Umbilical cord (tissue), 2 donors: ENCODE measurements around the gene AUP1. TPM values are rescaled to one million over a fixed set of nuclear protein-coding genes. Genes with fewer than 3 reads are reported as not detected.
A peak's percentile ranks its signal among the peaks of the same experiment; 100 is the strongest.

Experiments used
- DNase-seq: peaks from one replicate; pipeline ENCODE4 v3.0.0-alpha.2; 2015; ENCODE audit warnings: low spot score
- total RNA-seq: library from RNA; depleted of rRNA; stranded (reverse); fragments of >200 nt; gene quantifications from one replicate; pipeline ENCODE4 v1.2.3, GENCODE V29; 2014; ENCODE audit warnings: low replicate concordance; ENCODE audit not compliant: insufficient read depth

AUP1 gene
- total RNA-seq, 1 donor from 2014 or later = 41.9 TPM

- DNase-seq = no peak
Observed at GRCh38 chr2:74537140-74537539, 7.6 kb upstream of the AUP1 start.

GRCh38 chr2:74536166-74536950, 6.9 kb upstream of the AUP1 start:
- no peak for DNase-seq

- no peak for DNase-seq
Observed at GRCh38 chr2:74535440-74535965, 6.0 kb upstream of the AUP1 start.

GRCh38 chr2:74534411-74534810, 4.9 kb upstream of the AUP1 start:
- DNase-seq = no peak

GRCh38 chr2:74533464-74533863, 4.0 kb upstream of the AUP1 start:
- DNase-seq = no peak

GRCh38 chr2:74532222-74532621, 2.7 kb upstream of the AUP1 start:
- peak; percentile 47 for DNase-seq

GRCh38 chr2:74531666-74532065, 2.2 kb upstream of the AUP1 start:
- no peak for DNase-seq

GRCh38 chr2:74530239-74531187, 1.0 kb upstream of the AUP1 start:
- peak; percentile 49 for DNase-seq

GRCh38 chr2:74528600-74529356, 728 bp downstream of the AUP1 start:
- no peak for DNase-seq

- no peak for DNase-seq
Observed at GRCh38 chr2:74527741-74528140, 1.8 kb downstream of the AUP1 start.

- DNase-seq = no peak
Observed at GRCh38 chr2:74526649-74527230, 2.8 kb downstream of the AUP1 start.

GRCh38 chr2:74525717-74526648, 3.5 kb downstream of the AUP1 start, which contains the start of gene DQX1:
TSS of gene DQX1 (minus strand) at chr2:74526231. CDS start at chr2:74525729, 502 bp downstream.
- peak; percentile 48 for DNase-seq

GRCh38 chr2:74524955-74525716, 4.4 kb downstream of the AUP1 start:
- DNase-seq = no peak

GRCh38 chr2:74524005-74524404, 5.5 kb downstream of the AUP1 start:
- no peak for DNase-seq

- DNase-seq = no peak
Observed at GRCh38 chr2:74522516-74522915, 7.0 kb downstream of the AUP1 start.

- DNase-seq = no peak
Observed at GRCh38 chr2:74516650-74517049, 12.9 kb downstream of the AUP1 start.

- peak; percentile 62 for DNase-seq
Observed at GRCh38 chr2:74515981-74516633, 13.4 kb downstream of the AUP1 start.

GRCh38 chr2:74515271-74515980, 14.1 kb downstream of the AUP1 start:
- no peak for DNase-seq
